Measurements from ENCODE around the gene BICRA. TPM values are rescaled to one million over a fixed set of nuclear protein-coding genes. Genes with fewer than 3 reads are reported as not detected.

The BICRA gene
- total and polyA plus RNA-seq, 2 of the 8 experiments (the other 6 are each of a cell fraction or from before 2014, with no cell fraction given), result 1.5 to 29.2 TPM

GRCh38 chr19:47625650-47626049 is 16.7 kb downstream of the BICRA start (continued):
- TF ChIP-seq SIN3A (conservative IDR thresholded peaks at IDR 0.05 in 1 of 2, IDR thresholded peaks at IDR 0.05 in 1 of 2; ENCODE audit: low read depth in 1 of 2, low read length in 2 of 2), result no peak
- TF ChIP-seq RXRA (IDR thresholded peaks at IDR 0.05; ENCODE audit: insufficient read depth, low read depth, low read length), result no peak
- no peak for TF ChIP-seq ASH2L (IDR thresholded peaks at IDR 0.05; ENCODE audit: low read length)
- no peak for TF ChIP-seq GABPA (IDR thresholded peaks at IDR 0.05; ENCODE audit: borderline replicate concordance, insufficient read depth, low read length)

Measured in H1 (cell line).